ENCODE results near the gene NUDCD3.

NUDCD3 gene

GRCh38 chr7:44490351-44491200 lies at the start of gene NUDCD3:
Gene NUDCD3 (minus strand): TSS chr7:44490658. CDS start chr7:44490600, 58 bp downstream.
- H3K27me3 ChIP-seq (ENCODE audit: control insufficient read depth in 1 of 2, insufficient read depth in 2 of 2, low read length in 2 of 2) = no peaks in the 10 kb centered on the region
- peaks cover 29 to 36% of the 10 kb centered on the region in 2 donors for H3K4me1 ChIP-seq (ENCODE audit: control insufficient read depth in 1 of 2, insufficient read depth in 2 of 2, low read length in 2 of 2)
- H3K9me3 ChIP-seq (ENCODE audit: control insufficient read depth in 1 of 2, low read length in 2 of 2) = no peaks in the 10 kb centered on the region
- H3K9ac ChIP-seq (ENCODE audit: low read depth in 1 of 2, low read length in 2 of 2) = peak within 1 kb of the TSS; percentile 87 to 91
- H3K27ac ChIP-seq (ENCODE audit: low read depth, low read length) = peak within 1 kb of the TSS; percentile 97
- H3K36me3 ChIP-seq (ENCODE audit: control insufficient read depth in 1 of 2, insufficient read depth in 2 of 2, low read length in 2 of 2) = peaks cover 0 to 4% of the 10 kb centered on the region in 2 donors
- peak within 1 kb of the TSS; percentile 91 to 99 for H3K4me3 ChIP-seq (ENCODE audit: low read depth in 1 of 2, low read length in 2 of 2)

- H3K36me3 ChIP-seq (ENCODE audit: control insufficient read depth in 1 of 2, insufficient read depth in 2 of 2, low read length in 2 of 2) = peaks cover 0 to 9% of the 10 kb centered on the region in 2 donors
- peaks cover 45 to 57% of the 10 kb centered on the region in 2 donors for H3K4me1 ChIP-seq (ENCODE audit: control insufficient read depth in 1 of 2, insufficient read depth in 2 of 2, low read length in 2 of 2)
- no peak overlapping the region for H3K27ac ChIP-seq (ENCODE audit: low read depth, low read length)
- H3K27me3 ChIP-seq (ENCODE audit: control insufficient read depth in 1 of 2, insufficient read depth in 2 of 2, low read length in 2 of 2) = no peaks in the 10 kb centered on the region
- no peaks in the 10 kb centered on the region for H3K9me3 ChIP-seq (ENCODE audit: control insufficient read depth in 1 of 2, low read length in 2 of 2)
- H3K9ac ChIP-seq (ENCODE audit: low read depth in 1 of 2, low read length in 2 of 2) = peak overlapping the region; percentile 86 to 87
- H3K4me3 ChIP-seq (ENCODE audit: low read depth in 1 of 2, low read length in 2 of 2) = peak overlapping the region; percentile 70 to 75
These were observed 49.4 kb upstream of the NUDCD3 start for GRCh38 chr7:44539669-44540506.

- Histone ChIP-seq H3K36me3 (ENCODE audit: control insufficient read depth in 1 of 2, insufficient read depth in 2 of 2, low read length in 2 of 2) (peaks cover 0 to 14% of the 10 kb centered on the region in 2 donors), H3K9me3 (ENCODE audit: control insufficient read depth in 1 of 2, low read length in 2 of 2) (no peaks in the 10 kb centered on the region), H3K4me3 (ENCODE audit: low read depth in 1 of 2, low read length in 2 of 2) (peak overlapping the region; percentile 70 to 75), H3K27ac (ENCODE audit: low read depth, low read length) (no peak overlapping the region), H3K4me1 (ENCODE audit: control insufficient read depth in 1 of 2, insufficient read depth in 2 of 2, low read length in 2 of 2) (peaks cover 47 to 58% of the 10 kb centered on the region in 2 donors), H3K9ac (ENCODE audit: low read depth in 1 of 2, low read length in 2 of 2) (peak overlapping the region; percentile 45 to 61), H3K27me3 (ENCODE audit: control insufficient read depth in 1 of 2, insufficient read depth in 2 of 2, low read length in 2 of 2) (no peaks in the 10 kb centered on the region)
These were observed 48.6 kb upstream of the NUDCD3 start for GRCh38 chr7:44538798-44539668.

GRCh38 chr7:44538093-44538797 lies 47.8 kb upstream of the NUDCD3 start:
- no peak overlapping the region for H3K27ac ChIP-seq (ENCODE audit: low read depth, low read length)
- peaks cover 0 to 22% of the 10 kb centered on the region in 2 donors for H3K36me3 ChIP-seq (ENCODE audit: control insufficient read depth in 1 of 2, insufficient read depth in 2 of 2, low read length in 2 of 2)
- peak overlapping the region; percentile 45 to 61 for H3K9ac ChIP-seq (ENCODE audit: low read depth in 1 of 2, low read length in 2 of 2)
- no peaks in the 10 kb centered on the region for H3K9me3 ChIP-seq (ENCODE audit: control insufficient read depth in 1 of 2, low read length in 2 of 2)
- H3K27me3 ChIP-seq (ENCODE audit: control insufficient read depth in 1 of 2, insufficient read depth in 2 of 2, low read length in 2 of 2) = no peaks in the 10 kb centered on the region
- peaks cover 43 to 61% of the 10 kb centered on the region in 2 donors for H3K4me1 ChIP-seq (ENCODE audit: control insufficient read depth in 1 of 2, insufficient read depth in 2 of 2, low read length in 2 of 2)
- peak overlapping the region; percentile 70 to 75 for H3K4me3 ChIP-seq (ENCODE audit: low read depth in 1 of 2, low read length in 2 of 2)

GRCh38 chr7:44537442-44537841 lies 47.0 kb upstream of the NUDCD3 start:
- H3K4me1 ChIP-seq (ENCODE audit: control insufficient read depth in 1 of 2, insufficient read depth in 2 of 2, low read length in 2 of 2) = peaks cover 35 to 53% of the 10 kb centered on the region in 2 donors

GRCh38 chr7:44536090-44536489 lies 45.6 kb upstream of the NUDCD3 start:
- Histone ChIP-seq H3K27ac (ENCODE audit: low read depth, low read length) (no peak overlapping the region), H3K4me3 (ENCODE audit: low read depth in 1 of 2, low read length in 2 of 2) (peak overlapping the region; percentile 70 to 75), H3K9ac (ENCODE audit: low read depth in 1 of 2, low read length in 2 of 2) (no peak overlapping the region), H3K9me3 (ENCODE audit: control insufficient read depth in 1 of 2, low read length in 2 of 2) (no peaks in the 10 kb centered on the region), H3K27me3 (ENCODE audit: control insufficient read depth in 1 of 2, insufficient read depth in 2 of 2, low read length in 2 of 2) (no peaks in the 10 kb centered on the region), H3K36me3 (ENCODE audit: control insufficient read depth in 1 of 2, insufficient read depth in 2 of 2, low read length in 2 of 2) (peaks cover 0 to 37% of the 10 kb centered on the region in 2 donors), H3K4me1 (ENCODE audit: control insufficient read depth in 1 of 2, insufficient read depth in 2 of 2, low read length in 2 of 2) (peaks cover 27 to 44% of the 10 kb centered on the region in 2 donors)

More at GRCh38 chr7:44537442-44537841, 47.0 kb upstream of the NUDCD3 start:
- no peaks in the 10 kb centered on the region for H3K27me3 ChIP-seq (ENCODE audit: control insufficient read depth in 1 of 2, insufficient read depth in 2 of 2, low read length in 2 of 2)
- no peaks in the 10 kb centered on the region for H3K9me3 ChIP-seq (ENCODE audit: control insufficient read depth in 1 of 2, low read length in 2 of 2)
- peaks cover 0 to 24% of the 10 kb centered on the region in 2 donors for H3K36me3 ChIP-seq (ENCODE audit: control insufficient read depth in 1 of 2, insufficient read depth in 2 of 2, low read length in 2 of 2)
- H3K9ac ChIP-seq (ENCODE audit: low read depth in 1 of 2, low read length in 2 of 2) = peak overlapping the region; percentile 45 to 61
- H3K27ac ChIP-seq (ENCODE audit: low read depth, low read length) = no peak overlapping the region
- H3K4me3 ChIP-seq (ENCODE audit: low read depth in 1 of 2, low read length in 2 of 2) = peak overlapping the region; percentile 70 to 75

GRCh38 chr7:44535348-44536064 lies 45.0 kb upstream of the NUDCD3 start:
- H3K36me3 ChIP-seq (ENCODE audit: control insufficient read depth in 1 of 2, insufficient read depth in 2 of 2, low read length in 2 of 2) = peaks cover 0 to 43% of the 10 kb centered on the region in 2 donors
- no peak overlapping the region for H3K4me3 ChIP-seq (ENCODE audit: low read depth in 1 of 2, low read length in 2 of 2)
- no peak overlapping the region for H3K27ac ChIP-seq (ENCODE audit: low read depth, low read length)
- H3K4me1 ChIP-seq (ENCODE audit: control insufficient read depth in 1 of 2, insufficient read depth in 2 of 2, low read length in 2 of 2) = peaks cover 27 to 40% of the 10 kb centered on the region in 2 donors
- no peaks in the 10 kb centered on the region for H3K27me3 ChIP-seq (ENCODE audit: control insufficient read depth in 1 of 2, insufficient read depth in 2 of 2, low read length in 2 of 2)
- H3K9me3 ChIP-seq (ENCODE audit: control insufficient read depth in 1 of 2, low read length in 2 of 2) = no peaks in the 10 kb centered on the region
- no peak overlapping the region for H3K9ac ChIP-seq (ENCODE audit: low read depth in 1 of 2, low read length in 2 of 2)

GRCh38 chr7:44534501-44534900 lies 44.0 kb upstream of the NUDCD3 start:
- Histone ChIP-seq H3K4me1 (ENCODE audit: control insufficient read depth in 1 of 2, insufficient read depth in 2 of 2, low read length in 2 of 2) (peaks cover 27 to 31% of the 10 kb centered on the region in 2 donors), H3K27ac (ENCODE audit: low read depth, low read length) (no peak overlapping the region), H3K27me3 (ENCODE audit: control insufficient read depth in 1 of 2, insufficient read depth in 2 of 2, low read length in 2 of 2) (no peaks in the 10 kb centered on the region)

More at GRCh38 chr7:44534501-44534900, 44.0 kb upstream of the NUDCD3 start:
- H3K4me3 ChIP-seq (ENCODE audit: low read depth in 1 of 2, low read length in 2 of 2) = no peak overlapping the region
- peaks cover 0 to 37% of the 10 kb centered on the region in 2 donors for H3K36me3 ChIP-seq (ENCODE audit: control insufficient read depth in 1 of 2, insufficient read depth in 2 of 2, low read length in 2 of 2)
- no peak overlapping the region for H3K9ac ChIP-seq (ENCODE audit: low read depth in 1 of 2, low read length in 2 of 2)
- H3K9me3 ChIP-seq (ENCODE audit: control insufficient read depth in 1 of 2, low read length in 2 of 2) = no peaks in the 10 kb centered on the region

Measured in duodenal mucosa (tissue), 2 donors.